ENCODE results near the gene LRBA. TPM values are rescaled to one million over a fixed set of nuclear protein-coding genes. Genes with fewer than 3 reads are reported as not detected.
"Not testable (repeated sequence)": the region's sequence is repeated elsewhere in the genome, so short reads cannot be mapped to it uniquely, and the experiment has no call there.

LRBA gene, protein sequence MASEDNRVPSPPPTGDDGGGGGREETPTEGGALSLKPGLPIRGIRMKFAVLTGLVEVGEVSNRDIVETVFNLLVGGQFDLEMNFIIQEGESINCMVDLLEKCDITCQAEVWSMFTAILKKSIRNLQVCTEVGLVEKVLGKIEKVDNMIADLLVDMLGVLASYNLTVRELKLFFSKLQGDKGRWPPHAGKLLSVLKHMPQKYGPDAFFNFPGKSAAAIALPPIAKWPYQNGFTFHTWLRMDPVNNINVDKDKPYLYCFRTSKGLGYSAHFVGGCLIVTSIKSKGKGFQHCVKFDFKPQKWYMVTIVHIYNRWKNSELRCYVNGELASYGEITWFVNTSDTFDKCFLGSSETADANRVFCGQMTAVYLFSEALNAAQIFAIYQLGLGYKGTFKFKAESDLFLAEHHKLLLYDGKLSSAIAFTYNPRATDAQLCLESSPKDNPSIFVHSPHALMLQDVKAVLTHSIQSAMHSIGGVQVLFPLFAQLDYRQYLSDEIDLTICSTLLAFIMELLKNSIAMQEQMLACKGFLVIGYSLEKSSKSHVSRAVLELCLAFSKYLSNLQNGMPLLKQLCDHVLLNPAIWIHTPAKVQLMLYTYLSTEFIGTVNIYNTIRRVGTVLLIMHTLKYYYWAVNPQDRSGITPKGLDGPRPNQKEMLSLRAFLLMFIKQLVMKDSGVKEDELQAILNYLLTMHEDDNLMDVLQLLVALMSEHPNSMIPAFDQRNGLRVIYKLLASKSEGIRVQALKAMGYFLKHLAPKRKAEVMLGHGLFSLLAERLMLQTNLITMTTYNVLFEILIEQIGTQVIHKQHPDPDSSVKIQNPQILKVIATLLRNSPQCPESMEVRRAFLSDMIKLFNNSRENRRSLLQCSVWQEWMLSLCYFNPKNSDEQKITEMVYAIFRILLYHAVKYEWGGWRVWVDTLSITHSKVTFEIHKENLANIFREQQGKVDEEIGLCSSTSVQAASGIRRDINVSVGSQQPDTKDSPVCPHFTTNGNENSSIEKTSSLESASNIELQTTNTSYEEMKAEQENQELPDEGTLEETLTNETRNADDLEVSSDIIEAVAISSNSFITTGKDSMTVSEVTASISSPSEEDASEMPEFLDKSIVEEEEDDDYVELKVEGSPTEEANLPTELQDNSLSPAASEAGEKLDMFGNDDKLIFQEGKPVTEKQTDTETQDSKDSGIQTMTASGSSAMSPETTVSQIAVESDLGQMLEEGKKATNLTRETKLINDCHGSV (N-terminal part only)
- total RNA-seq (38.6 TPM), polyA plus RNA-seq (18.4 TPM)
- long read RNA-seq, donor 1, result 0 reads
- long read RNA-seq, donor 2, result 0 reads
- long read RNA-seq, donor 3, result 0 reads
- long read RNA-seq, donor 4, result 0 reads
- long read RNA-seq, donor 5, partial matches to known transcripts, result 10,122 of 10,692 reads
- long read RNA-seq, donor 5, other reads (novel, unspliced or antisense), result 566 of 10,692 reads
- long read RNA-seq, donor 6, result 0 reads
- long read RNA-seq, donor 7, result 0 reads
- long read RNA-seq, donor 8, partial matches to known transcripts, result 0 of 1 reads
- long read RNA-seq, donor 8, other reads (novel, unspliced or antisense), result 0 of 1 reads
- long read RNA-seq, donor 9, result 0 reads
- long read RNA-seq, donor 10, partial matches to known transcripts, result 3,266 of 3,411 reads
- long read RNA-seq, donor 10, other reads (novel, unspliced or antisense), result 145 of 3,411 reads

DNA sequence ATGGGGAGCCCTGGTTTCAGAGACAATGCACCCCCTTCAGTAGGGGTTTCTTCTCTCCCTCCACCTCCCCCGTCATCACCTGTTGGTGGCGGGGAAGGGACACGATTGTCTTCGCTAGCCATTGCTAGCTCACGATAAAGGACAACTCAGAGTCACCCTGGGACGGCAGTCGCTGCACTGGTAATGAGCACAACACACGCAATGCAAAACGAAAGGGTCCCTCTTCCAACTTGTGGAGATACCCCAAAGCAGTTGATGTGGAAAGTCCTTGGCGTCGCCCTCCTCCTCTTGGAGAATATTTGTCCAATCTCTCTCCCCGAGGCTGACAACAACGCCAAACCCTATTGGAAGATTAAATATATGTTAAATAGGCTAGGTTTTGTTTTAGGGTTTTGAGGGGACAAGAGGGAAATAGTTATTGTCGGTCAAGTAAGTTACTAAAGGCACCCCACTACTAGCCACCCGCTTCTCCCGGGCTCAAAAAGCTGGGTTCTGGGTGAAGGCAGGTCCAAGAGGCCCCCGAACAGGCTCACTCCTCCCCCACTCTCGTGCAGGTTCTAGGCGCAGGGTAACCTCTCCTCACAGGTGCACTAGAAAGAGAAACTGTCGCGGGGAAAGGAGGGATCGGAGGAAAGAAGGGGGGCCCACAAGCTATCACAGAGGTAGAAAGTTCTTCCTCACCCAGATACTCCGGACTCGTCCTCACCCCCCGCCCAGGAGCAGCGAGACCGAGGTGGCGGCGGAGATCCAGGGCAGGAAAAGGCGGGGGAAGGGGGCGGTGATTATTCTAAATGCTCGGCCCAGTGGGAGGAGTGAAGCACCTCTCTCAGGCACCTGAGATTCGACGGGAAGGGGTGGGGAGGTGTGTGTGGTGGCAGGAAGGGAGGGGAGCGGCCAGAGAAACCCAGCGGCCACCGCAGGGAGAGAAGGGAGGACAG lies at the start of gene LRBA:
Gene LRBA (minus strand): TSS at position 764 of the 938 bp plus-strand sequence. CDS start 642 bp downstream, at position 122.
- Histone ChIP-seq H3K4me3 (ENCODE audit: low read length in 2 of 2) (peak within 1 kb of the TSS; percentile 64 to 86), H3K4me1 (ENCODE audit: control insufficient read depth in 2 of 2, insufficient read depth in 2 of 2, low read length in 2 of 2) (peaks cover 6 to 9% of the 10 kb centered on the region in 2 donors), H3K9me3 (ENCODE audit: control insufficient read depth in 2 of 2, insufficient read depth in 1 of 2, low read length in 1 of 2) (no peaks in the 10 kb centered on the region), H3K27me3 (ENCODE audit: control insufficient read depth in 2 of 2, insufficient read depth in 1 of 2, low read length in 1 of 2) (no peaks in the 10 kb centered on the region), H3K27ac (ENCODE audit: low read depth in 1 of 2, low read length in 1 of 2) (peak within 1 kb of the TSS; percentile 85 to 99), H3K36me3 (ENCODE audit: control insufficient read depth in 2 of 2, insufficient read depth in 2 of 2, low read length in 1 of 2) (no peaks in the 10 kb centered on the region)
- peak; percentile 65 to 93 (median 82) for DNase-seq (ENCODE audit: low read depth in 6 of 9, low spot score in 9 of 9)
- WGBS, result 0% methylated on average over 37 of the region's 37 CpGs

DNA sequence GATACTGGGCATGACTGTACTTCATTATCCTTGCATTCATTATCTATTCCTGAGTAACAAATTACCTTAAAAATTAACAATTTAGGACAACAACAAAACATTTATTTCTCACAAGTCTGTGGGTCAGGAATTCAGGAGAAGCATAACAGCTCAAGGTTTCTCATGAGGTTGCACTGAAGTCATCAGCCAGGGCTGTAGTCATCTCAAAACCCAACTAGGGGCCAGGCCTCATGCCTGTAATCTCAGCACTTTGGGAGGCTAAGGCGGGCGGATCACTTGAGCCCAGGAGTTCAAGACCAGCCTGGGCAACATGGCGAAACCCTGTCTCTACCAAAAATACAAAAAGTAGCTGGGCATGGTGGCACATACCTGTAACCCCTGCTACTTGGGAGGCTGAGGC lies 48.1 kb upstream of the LRBA start:
- not testable (repeated sequence) for H3K36me3 ChIP-seq (ENCODE audit: control insufficient read depth in 2 of 2, insufficient read depth in 2 of 2, low read length in 1 of 2); H3K4me3 ChIP-seq (ENCODE audit: low read length in 2 of 2); DNase-seq (ENCODE audit: low read depth in 6 of 9, low spot score in 9 of 9); H3K27me3 ChIP-seq (ENCODE audit: control insufficient read depth in 2 of 2, insufficient read depth in 1 of 2, low read length in 1 of 2); H3K27ac ChIP-seq (ENCODE audit: low read depth in 1 of 2, low read length in 1 of 2); H3K9me3 ChIP-seq (ENCODE audit: control insufficient read depth in 2 of 2, insufficient read depth in 1 of 2, low read length in 1 of 2); H3K4me1 ChIP-seq (ENCODE audit: control insufficient read depth in 2 of 2, insufficient read depth in 2 of 2, low read length in 2 of 2)
- 100% methylated on average over 3 of the region's 3 CpGs for WGBS

DNA sequence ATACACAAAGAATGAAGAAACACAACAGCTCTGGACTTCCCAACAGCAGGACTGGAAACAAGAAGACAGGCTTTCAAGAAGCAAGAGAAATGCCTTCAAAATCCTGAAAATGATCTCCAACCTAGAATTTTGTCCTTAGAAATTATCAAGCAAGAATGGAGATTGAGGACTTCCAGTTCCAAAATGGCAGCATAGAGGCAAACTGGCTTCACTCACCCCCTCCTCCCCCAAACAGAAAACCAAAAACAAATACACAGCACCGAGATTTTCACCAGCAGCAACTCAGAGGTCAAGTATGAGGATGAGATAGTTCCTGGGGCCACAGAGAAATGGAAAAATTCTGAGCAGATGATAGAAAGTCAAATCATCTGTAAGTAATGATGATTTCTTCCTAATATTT lies 40.5 kb upstream of the LRBA start:
- H3K4me1 ChIP-seq (ENCODE audit: control insufficient read depth in 2 of 2, insufficient read depth in 2 of 2, low read length in 2 of 2), result no peaks in the 10 kb centered on the region
- DNase-seq (ENCODE audit: low read depth in 6 of 9, low spot score in 9 of 9), result no peak
- no peak overlapping the region for H3K27ac ChIP-seq (ENCODE audit: low read depth in 1 of 2, low read length in 1 of 2)
- 92% methylated on average over 1 of the region's 1 CpG for WGBS
- no peaks in the 10 kb centered on the region for H3K27me3 ChIP-seq (ENCODE audit: control insufficient read depth in 2 of 2, insufficient read depth in 1 of 2, low read length in 1 of 2)
- no peak overlapping the region for H3K4me3 ChIP-seq (ENCODE audit: low read length in 2 of 2)
- no peaks in the 10 kb centered on the region for H3K36me3 ChIP-seq (ENCODE audit: control insufficient read depth in 2 of 2, insufficient read depth in 2 of 2, low read length in 1 of 2)
- H3K9me3 ChIP-seq (ENCODE audit: control insufficient read depth in 2 of 2, insufficient read depth in 1 of 2, low read length in 1 of 2), result no peaks in the 10 kb centered on the region

DNA sequence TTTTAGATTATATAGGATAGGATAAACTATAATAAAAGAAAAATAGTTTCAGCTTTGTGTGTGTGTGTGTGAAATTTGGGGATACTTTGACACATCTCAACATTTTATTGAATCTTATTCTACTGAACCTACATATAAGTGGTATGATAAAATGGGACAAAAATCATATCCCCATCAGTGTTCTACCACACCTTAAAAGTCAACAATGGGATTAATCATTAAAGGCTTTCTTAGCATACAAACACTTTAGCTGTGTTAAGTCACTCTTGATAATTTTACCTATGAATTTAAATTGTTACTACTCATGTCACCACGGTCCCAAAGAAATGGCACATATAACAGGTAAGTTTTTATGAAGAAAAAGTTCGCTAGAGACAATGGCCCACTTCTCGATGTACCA lies 37.7 kb upstream of the LRBA start:
- Histone ChIP-seq H3K27ac (ENCODE audit: low read depth in 1 of 2, low read length in 1 of 2) (no peak overlapping the region), H3K27me3 (ENCODE audit: control insufficient read depth in 2 of 2, insufficient read depth in 1 of 2, low read length in 1 of 2) (no peaks in the 10 kb centered on the region), H3K4me3 (ENCODE audit: low read length in 2 of 2) (no peak overlapping the region), H3K36me3 (ENCODE audit: control insufficient read depth in 2 of 2, insufficient read depth in 2 of 2, low read length in 1 of 2) (no peaks in the 10 kb centered on the region), H3K4me1 (ENCODE audit: control insufficient read depth in 2 of 2, insufficient read depth in 2 of 2, low read length in 2 of 2) (no peaks in the 10 kb centered on the region), H3K9me3 (ENCODE audit: control insufficient read depth in 2 of 2, insufficient read depth in 1 of 2, low read length in 1 of 2) (no peaks in the 10 kb centered on the region)
- 96% methylated on average over 3 of the region's 3 CpGs for WGBS
- DNase-seq (ENCODE audit: low read depth in 6 of 9, low spot score in 9 of 9), result no peak

DNA sequence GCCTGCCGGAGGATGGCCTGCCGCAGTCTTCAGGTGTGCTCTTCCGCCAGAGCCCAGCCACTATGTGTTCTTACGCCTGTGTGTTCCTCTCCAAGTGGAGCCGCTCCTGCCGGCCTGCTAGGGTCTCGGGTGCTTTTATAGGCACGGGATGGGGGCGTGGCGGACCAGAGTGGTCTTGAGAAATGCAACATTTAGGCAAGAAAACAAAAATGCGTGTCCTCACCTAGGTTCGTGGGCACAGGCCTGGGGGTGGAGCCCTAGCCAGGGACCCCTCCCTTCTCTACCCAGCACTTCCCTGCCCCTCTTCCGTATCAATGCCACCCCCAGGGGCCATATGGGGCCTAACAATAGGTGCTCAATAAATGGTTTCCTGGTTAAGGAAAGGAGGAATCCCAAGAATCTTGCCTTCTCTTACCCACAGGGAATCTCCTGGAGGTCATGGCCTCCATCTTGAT lies 34.4 kb upstream of the LRBA start:
- no peaks in the 10 kb centered on the region for H3K9me3 ChIP-seq (ENCODE audit: control insufficient read depth in 2 of 2, insufficient read depth in 1 of 2, low read length in 1 of 2)
- H3K4me3 ChIP-seq (ENCODE audit: low read length in 2 of 2), result no peak overlapping the region
- H3K36me3 ChIP-seq (ENCODE audit: control insufficient read depth in 2 of 2, insufficient read depth in 2 of 2, low read length in 1 of 2), result no peaks in the 10 kb centered on the region
- WGBS, result 97% methylated on average over 13 of the region's 13 CpGs
- H3K4me1 ChIP-seq (ENCODE audit: control insufficient read depth in 2 of 2, insufficient read depth in 2 of 2, low read length in 2 of 2), result no peaks in the 10 kb centered on the region
- no peak for DNase-seq (ENCODE audit: low read depth in 6 of 9, low spot score in 9 of 9)
- no peaks in the 10 kb centered on the region for H3K27me3 ChIP-seq (ENCODE audit: control insufficient read depth in 2 of 2, insufficient read depth in 1 of 2, low read length in 1 of 2)
- no peak overlapping the region for H3K27ac ChIP-seq (ENCODE audit: low read depth in 1 of 2, low read length in 1 of 2)

DNA sequence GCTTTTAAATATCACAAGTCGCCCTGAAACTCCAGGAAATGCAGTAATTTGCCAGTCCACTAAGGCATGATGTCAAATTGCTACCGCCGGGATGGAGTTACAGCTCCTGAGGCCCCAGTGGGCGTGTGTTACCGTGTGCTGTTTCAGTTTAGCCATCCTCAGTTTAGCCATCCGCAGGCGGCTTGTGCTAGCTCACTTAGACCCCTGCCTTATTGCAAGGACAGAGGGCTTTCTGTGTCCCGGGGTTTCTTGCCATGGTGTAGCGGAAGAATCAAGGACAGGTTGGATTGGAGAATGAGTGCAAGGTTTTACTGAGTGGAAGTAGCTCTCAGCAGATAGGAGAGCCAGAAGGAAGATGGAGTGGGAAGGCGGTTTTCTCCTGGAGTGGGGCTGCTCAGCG lies 33.8 kb upstream of the LRBA start:
- Histone ChIP-seq H3K9me3 (ENCODE audit: control insufficient read depth in 2 of 2, insufficient read depth in 1 of 2, low read length in 1 of 2) (no peaks in the 10 kb centered on the region), H3K36me3 (ENCODE audit: control insufficient read depth in 2 of 2, insufficient read depth in 2 of 2, low read length in 1 of 2) (no peaks in the 10 kb centered on the region), H3K27me3 (ENCODE audit: control insufficient read depth in 2 of 2, insufficient read depth in 1 of 2, low read length in 1 of 2) (no peaks in the 10 kb centered on the region), H3K27ac (ENCODE audit: low read depth in 1 of 2, low read length in 1 of 2) (no peak overlapping the region), H3K4me1 (ENCODE audit: control insufficient read depth in 2 of 2, insufficient read depth in 2 of 2, low read length in 2 of 2) (no peaks in the 10 kb centered on the region), H3K4me3 (ENCODE audit: low read length in 2 of 2) (no peak overlapping the region)
- WGBS, result 98% methylated on average over 11 of the region's 11 CpGs
- no peak for DNase-seq (ENCODE audit: low read depth in 6 of 9, low spot score in 9 of 9)

DNA sequence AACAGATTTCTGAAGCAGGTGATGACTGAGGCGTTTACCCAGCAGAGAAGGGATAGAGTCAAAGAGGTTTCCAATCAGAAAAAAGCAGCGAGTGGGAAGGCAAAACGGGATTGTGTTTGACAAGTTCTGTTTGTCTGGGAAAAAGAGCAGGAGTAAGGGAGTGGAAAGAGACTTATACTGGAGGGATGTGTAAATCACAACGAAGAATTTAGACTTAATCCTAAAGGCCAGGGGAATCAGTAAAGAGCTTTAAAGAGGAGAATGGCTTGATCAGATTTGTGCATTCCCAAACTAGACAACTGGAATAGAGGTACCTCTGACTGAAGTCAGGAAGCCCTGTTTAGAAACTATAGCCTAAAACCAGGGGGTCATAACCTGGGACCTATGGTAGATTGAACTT lies 31.5 kb upstream of the LRBA start:
- H3K36me3 ChIP-seq (ENCODE audit: control insufficient read depth in 2 of 2, insufficient read depth in 2 of 2, low read length in 1 of 2), result no peaks in the 10 kb centered on the region
- H3K4me3 ChIP-seq (ENCODE audit: low read length in 2 of 2), result no peak overlapping the region
- no peaks in the 10 kb centered on the region for H3K4me1 ChIP-seq (ENCODE audit: control insufficient read depth in 2 of 2, insufficient read depth in 2 of 2, low read length in 2 of 2)
- no peak overlapping the region for H3K27ac ChIP-seq (ENCODE audit: low read depth in 1 of 2, low read length in 1 of 2)
- H3K9me3 ChIP-seq (ENCODE audit: control insufficient read depth in 2 of 2, insufficient read depth in 1 of 2, low read length in 1 of 2), result no peaks in the 10 kb centered on the region
- 94% methylated on average over 4 of the region's 4 CpGs for WGBS
- DNase-seq (ENCODE audit: low read depth in 6 of 9, low spot score in 9 of 9), result no peak
- no peaks in the 10 kb centered on the region for H3K27me3 ChIP-seq (ENCODE audit: control insufficient read depth in 2 of 2, insufficient read depth in 1 of 2, low read length in 1 of 2)
